Brain microvascular endothelial cell (primary cell): ENCODE data around the gene COL5A1.

Source experiments
- DNase-seq: peaks from one replicate; pipeline ENCODE4 v3.0.0-alpha.2; 2020
- H3K27ac ChIP-seq: fragments of 250-450 bp; sonication (Bioruptor Pico); 2 replicates; pipeline ENCODE4 v1.5.1; 2020; ENCODE audit warnings: mild to moderate bottlenecking, moderate library complexity
- H3K27me3 ChIP-seq: fragments of 250-450 bp; sonication (Bioruptor Pico); replicated peaks from 2 replicates; pipeline ENCODE4 v1.5.1; 2020; ENCODE audit warnings: mild to moderate bottlenecking
- H3K36me3 ChIP-seq: fragments of 250-450 bp; sonication (Bioruptor Pico); replicated peaks from 2 replicates; pipeline ENCODE4 v1.5.1; 2020; ENCODE audit warnings: mild to moderate bottlenecking
- H3K4me3 ChIP-seq: 2 replicates; pipeline ENCODE4 v1.5.1; 2011; ENCODE audit warnings: low read depth, mild to moderate bottlenecking, control low read depth, low read length, moderate library complexity
- in situ Hi-C: cut with HindIII; loops from 2 replicates; pipeline ENCODE4 v1.10.0; 2017; ENCODE audit warnings: low sequenced_read_pairs, low pct_ligation_motif_present
- TF ChIP-seq, protein P1 (sequence below): IDR thresholded peaks from 2 replicates; pipeline ENCODE4 v1.5.1; 2011; ENCODE audit warnings: low read depth, mild to moderate bottlenecking, moderate library complexity, low read length, control low read depth, inconsistent platforms; ENCODE audit errors: missing control alignments

COL5A1 gene

GRCh38 chr9:134777153-134777552, 135.6 kb downstream of the COL5A1 start:
- H3K4me3 ChIP-seq: no peak overlapping the region
- no peak for DNase-seq
- in situ Hi-C loops: no loop called here
- no peak overlapping the region for H3K27ac ChIP-seq
- peaks cover 99% of the 10 kb centered on the region for H3K36me3 ChIP-seq
- no peaks in the 10 kb centered on the region for H3K27me3 ChIP-seq
- TF ChIP-seq, protein P1, sequence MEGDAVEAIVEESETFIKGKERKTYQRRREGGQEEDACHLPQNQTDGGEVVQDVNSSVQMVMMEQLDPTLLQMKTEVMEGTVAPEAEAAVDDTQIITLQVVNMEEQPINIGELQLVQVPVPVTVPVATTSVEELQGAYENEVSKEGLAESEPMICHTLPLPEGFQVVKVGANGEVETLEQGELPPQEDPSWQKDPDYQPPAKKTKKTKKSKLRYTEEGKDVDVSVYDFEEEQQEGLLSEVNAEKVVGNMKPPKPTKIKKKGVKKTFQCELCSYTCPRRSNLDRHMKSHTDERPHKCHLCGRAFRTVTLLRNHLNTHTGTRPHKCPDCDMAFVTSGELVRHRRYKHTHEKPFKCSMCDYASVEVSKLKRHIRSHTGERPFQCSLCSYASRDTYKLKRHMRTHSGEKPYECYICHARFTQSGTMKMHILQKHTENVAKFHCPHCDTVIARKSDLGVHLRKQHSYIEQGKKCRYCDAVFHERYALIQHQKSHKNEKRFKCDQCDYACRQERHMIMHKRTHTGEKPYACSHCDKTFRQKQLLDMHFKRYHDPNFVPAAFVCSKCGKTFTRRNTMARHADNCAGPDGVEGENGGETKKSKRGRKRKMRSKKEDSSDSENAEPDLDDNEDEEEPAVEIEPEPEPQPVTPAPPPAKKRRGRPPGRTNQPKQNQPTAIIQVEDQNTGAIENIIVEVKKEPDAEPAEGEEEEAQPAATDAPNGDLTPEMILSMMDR: no peak

- in situ Hi-C loops: no loop called here
Observed at GRCh38 chr9:134778156-134778555, 136.6 kb downstream of the COL5A1 start.

GRCh38 chr9:134778841-134779411, 137.3 kb downstream of the COL5A1 start:
- H3K36me3 ChIP-seq: peaks cover 96% of the 10 kb centered on the region
- in situ Hi-C loops: no loop called here
- peak; percentile 36 for DNase-seq

More at GRCh38 chr9:134778156-134778555, 136.6 kb downstream of the COL5A1 start:
- Histone ChIP-seq H3K27me3 (no peaks in the 10 kb centered on the region), H3K27ac (no peak overlapping the region), H3K36me3 (peaks cover 96% of the 10 kb centered on the region), H3K4me3 (no peak overlapping the region)
- no peak for DNase-seq
- TF ChIP-seq, protein P1: no peak

DNA sequence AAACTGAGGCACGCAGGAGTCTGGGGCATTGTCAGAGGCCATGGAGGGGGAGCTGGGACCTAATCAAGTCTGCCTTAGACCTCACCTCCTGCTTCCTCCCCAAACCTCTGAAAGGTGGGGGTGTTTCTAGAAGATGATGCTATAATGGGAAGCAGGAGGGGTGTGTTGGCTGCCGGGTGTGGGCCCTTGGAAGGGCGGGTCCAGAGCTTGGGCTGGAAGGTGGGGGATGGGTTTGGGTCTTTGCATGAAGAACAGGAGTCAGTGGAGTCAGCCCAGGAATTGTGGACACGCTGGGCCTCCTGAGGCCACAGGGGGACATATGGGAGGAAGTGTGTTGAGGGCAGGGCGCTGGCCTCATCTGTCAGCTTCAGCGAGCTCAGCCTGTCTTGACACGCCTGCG, 138.0 kb downstream of the COL5A1 start:
- Histone ChIP-seq H3K36me3 (peaks cover 96% of the 10 kb centered on the region), H3K27me3 (no peaks in the 10 kb centered on the region), H3K27ac (no peak overlapping the region), H3K4me3 (no peak overlapping the region)
- TF ChIP-seq, protein P1: no peak
- in situ Hi-C loops: no loop called here
- DNase-seq: no peak

More at GRCh38 chr9:134778841-134779411, 137.3 kb downstream of the COL5A1 start:
- TF ChIP-seq, protein P1: peak; percentile 79
- H3K4me3 ChIP-seq: no peak overlapping the region
- no peaks in the 10 kb centered on the region for H3K27me3 ChIP-seq
- no peak overlapping the region for H3K27ac ChIP-seq

DNA sequence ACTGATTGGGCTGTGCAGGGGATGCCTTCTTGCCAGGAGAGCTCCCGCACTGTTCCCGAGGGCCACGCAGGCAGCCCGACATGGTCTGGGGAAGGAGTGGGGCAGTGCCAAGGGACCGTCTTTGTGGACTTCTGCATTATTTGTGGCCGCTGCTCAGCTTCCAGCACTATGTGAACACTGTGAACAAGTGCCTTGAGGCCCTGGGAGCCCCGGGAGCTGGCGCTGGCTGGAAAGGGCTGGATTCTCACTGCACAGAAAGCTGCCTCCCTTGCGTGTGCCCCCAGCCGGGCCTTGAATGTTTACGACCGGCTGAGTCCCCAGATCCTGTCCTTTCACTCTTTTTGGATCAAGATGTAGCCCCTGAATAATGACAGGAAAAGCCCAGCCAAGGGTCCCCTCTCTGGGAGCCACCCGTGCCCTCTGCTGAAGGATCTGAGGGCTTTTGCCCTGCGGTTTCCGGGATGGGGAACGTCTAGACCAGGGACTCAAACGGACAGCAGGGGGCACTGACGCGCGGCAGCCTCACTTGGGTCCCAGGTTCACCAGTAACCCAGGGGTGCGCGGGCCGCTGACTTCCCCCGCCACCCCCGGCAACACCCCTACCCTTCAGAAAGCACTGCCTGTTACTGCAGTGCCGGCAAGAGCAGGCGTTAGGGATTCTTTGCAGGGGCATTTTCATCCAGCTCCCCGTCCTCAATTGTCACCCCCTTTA, 140.1 kb downstream of the COL5A1 start:
- Histone ChIP-seq H3K36me3 (peaks cover 96% of the 10 kb centered on the region), H3K27ac (no peak overlapping the region), H3K27me3 (no peaks in the 10 kb centered on the region), H3K4me3 (no peak overlapping the region)
- TF ChIP-seq, protein P1: peak; percentile 63
- DNase-seq: no peak
- in situ Hi-C loops: no loop called here
